ENCODE measurements around the gene B4GALNT1. TPM values are rescaled to one million over a fixed set of nuclear protein-coding genes. Genes with fewer than 3 reads are reported as not detected.
A peak's percentile ranks its signal among the peaks of the same experiment; 100 is the strongest.

B4GALNT1 gene
- total and polyA plus RNA-seq, 2 of the 13 experiments (the other 11 are each of a cell fraction or from before 2014, with no cell fraction given), result 4.5 to 5.4 TPM

DNA sequence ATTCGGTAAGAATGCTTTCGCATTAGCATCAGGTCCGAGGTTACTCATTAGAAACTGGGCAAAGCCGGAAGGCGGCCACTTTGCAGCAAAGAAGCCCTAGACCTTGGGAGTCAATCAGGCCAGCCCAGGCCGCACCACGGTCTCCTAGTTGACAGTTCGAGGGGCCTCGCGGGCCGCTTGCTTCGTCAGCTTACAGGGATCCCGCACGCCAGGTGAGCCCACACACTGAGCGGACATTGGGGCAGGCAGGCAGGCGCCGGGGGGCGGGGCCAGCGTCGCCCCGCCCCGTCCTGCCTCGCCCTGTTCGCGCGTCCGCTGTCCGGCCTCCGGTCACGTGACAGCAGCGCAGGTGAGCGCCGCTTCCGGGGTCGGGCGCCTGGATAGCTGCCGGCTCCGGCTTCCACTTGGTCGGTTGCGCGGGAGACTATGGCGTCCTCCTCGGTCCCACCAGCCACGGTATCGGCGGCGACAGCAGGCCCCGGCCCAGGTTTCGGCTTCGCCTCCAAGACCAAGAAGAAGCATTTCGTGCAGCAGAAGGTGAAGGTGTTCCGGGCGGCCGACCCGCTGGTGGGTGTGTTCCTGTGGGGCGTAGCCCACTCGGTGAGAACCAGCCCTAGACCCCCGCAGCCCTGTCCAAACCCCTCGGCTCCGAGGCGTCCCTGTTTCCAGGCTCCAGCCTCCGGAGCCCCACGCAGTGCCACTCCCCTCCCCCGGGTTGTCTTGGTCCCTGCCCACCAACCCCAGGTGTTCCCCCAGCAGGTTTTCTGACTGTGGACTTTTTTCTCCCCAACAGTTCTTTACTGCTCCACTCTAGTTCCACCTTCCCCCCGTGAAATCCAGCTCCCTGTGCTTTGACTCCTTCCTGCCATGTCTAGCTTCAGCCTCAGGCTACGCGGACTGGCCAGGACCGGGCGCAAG, 41.9 kb downstream of the B4GALNT1 start, which contains the start of gene PIP4K2C (continued):
- TF ChIP-seq, protein P1, sequence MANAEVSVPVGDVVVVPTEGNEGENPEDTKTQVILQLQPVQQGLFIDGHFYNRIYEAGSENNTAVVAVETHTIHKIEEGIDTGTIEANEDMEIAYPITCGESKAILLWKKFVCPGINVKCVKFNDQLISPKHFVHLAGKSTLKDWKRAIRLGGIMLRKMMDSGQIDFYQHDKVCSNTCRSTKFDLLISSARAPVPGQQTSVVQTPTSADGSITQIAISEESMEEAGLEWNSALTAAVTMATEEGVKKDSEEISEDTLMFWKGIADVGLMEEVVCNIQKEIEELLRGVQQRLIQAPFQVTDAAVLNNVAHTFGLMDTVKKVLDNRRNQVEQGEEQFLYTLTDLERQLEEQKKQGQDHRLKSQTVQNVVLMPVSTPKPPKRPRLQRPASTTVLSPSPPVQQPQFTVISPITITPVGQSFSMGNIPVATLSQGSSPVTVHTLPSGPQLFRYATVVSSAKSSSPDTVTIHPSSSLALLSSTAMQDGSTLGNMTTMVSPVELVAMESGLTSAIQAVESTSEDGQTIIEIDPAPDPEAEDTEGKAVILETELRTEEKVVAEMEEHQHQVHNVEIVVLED (CRISPR knock-in tag; IDR thresholded peaks at IDR 0.05; ENCODE audit: borderline replicate concordance), result peak; percentile 77; the same call in 1 of the 2 replicates
- TF ChIP-seq AGO2 (optimal IDR thresholded peaks at IDR 0.05; ENCODE audit: low read depth, low read length), result no peak
- TF ChIP-seq HIVEP1 (CRISPR knock-in tag; IDR thresholded peaks at IDR 0.05), result peak; percentile 40; the same call in 1 of the 2 replicates
- no peak for TF ChIP-seq BRD4 (CRISPR knock-in tag; IDR thresholded peaks at IDR 0.05)
- TF ChIP-seq ZNF816 (CRISPR knock-in tag; IDR thresholded peaks at IDR 0.05; ENCODE audit: borderline replicate concordance), result no peak; the same call in 1 of the 2 replicates
- TF ChIP-seq HNRNPL (IDR thresholded peaks at IDR 0.05; ENCODE audit: low read depth, low read length), result no peak
- TF ChIP-seq, protein P2, sequence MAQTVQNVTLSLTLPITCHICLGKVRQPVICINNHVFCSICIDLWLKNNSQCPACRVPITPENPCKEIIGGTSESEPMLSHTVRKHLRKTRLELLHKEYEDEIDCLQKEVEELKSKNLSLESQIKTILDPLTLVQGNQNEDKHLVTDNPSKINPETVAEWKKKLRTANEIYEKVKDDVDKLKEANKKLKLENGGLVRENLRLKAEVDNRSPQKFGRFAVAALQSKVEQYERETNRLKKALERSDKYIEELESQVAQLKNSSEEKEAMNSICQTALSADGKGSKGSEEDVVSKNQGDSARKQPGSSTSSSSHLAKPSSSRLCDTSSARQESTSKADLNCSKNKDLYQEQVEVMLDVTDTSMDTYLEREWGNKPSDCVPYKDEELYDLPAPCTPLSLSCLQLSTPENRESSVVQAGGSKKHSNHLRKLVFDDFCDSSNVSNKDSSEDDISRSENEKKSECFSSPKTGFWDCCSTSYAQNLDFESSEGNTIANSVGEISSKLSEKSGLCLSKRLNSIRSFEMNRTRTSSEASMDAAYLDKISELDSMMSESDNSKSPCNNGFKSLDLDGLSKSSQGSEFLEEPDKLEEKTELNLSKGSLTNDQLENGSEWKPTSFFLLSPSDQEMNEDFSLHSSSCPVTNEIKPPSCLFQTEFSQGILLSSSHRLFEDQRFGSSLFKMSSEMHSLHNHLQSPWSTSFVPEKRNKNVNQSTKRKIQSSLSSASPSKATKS (CRISPR knock-in tag; IDR thresholded peaks at IDR 0.05), result no peak
- TF ChIP-seq POLR2G (IDR thresholded peaks at IDR 0.05; ENCODE audit: low read depth, low read length), result peak; percentile 78
- TF ChIP-seq SOX13 (IDR thresholded peaks at IDR 0.05), result no peak
- no peak for TF ChIP-seq SOX13 (CRISPR knock-in tag; conservative IDR thresholded peaks at IDR 0.05 in 1 of 2, IDR thresholded peaks at IDR 0.05 in 1 of 2)
- TF ChIP-seq, protein P3, sequence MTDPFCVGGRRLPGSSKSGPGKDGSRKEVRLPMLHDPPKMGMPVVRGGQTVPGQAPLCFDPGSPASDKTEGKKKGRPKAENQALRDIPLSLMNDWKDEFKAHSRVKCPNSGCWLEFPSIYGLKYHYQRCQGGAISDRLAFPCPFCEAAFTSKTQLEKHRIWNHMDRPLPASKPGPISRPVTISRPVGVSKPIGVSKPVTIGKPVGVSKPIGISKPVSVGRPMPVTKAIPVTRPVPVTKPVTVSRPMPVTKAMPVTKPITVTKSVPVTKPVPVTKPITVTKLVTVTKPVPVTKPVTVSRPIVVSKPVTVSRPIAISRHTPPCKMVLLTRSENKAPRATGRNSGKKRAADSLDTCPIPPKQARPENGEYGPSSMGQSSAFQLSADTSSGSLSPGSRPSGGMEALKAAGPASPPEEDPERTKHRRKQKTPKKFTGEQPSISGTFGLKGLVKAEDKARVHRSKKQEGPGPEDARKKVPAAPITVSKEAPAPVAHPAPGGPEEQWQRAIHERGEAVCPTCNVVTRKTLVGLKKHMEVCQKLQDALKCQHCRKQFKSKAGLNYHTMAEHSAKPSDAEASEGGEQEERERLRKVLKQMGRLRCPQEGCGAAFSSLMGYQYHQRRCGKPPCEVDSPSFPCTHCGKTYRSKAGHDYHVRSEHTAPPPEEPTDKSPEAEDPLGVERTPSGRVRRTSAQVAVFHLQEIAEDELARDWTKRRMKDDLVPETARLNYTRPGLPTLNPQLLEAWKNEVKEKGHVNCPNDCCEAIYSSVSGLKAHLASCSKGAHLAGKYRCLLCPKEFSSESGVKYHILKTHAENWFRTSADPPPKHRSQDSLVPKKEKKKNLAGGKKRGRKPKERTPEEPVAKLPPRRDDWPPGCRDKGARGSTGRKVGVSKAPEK (CRISPR knock-in tag; IDR thresholded peaks at IDR 0.05; ENCODE audit: borderline replicate concordance), result no peak
- TF ChIP-seq TBX3 (IDR thresholded peaks at IDR 0.05; ENCODE audit: borderline replicate concordance), result no peak
- no peak for TF ChIP-seq FOXJ3 (CRISPR knock-in tag; IDR thresholded peaks at IDR 0.05; ENCODE audit: borderline replicate concordance)
- TF ChIP-seq CHD4 (IDR thresholded peaks at IDR 0.05; ENCODE audit: borderline replicate concordance, low read length), result no peak
- TF ChIP-seq CBX5 (CRISPR knock-in tag; IDR thresholded peaks at IDR 0.05; ENCODE audit: borderline replicate concordance), result no peak
- peak; percentile 69 for TF ChIP-seq SPEN (CRISPR knock-in tag; IDR thresholded peaks at IDR 0.05; ENCODE audit: low read depth)
- no peak for TF ChIP-seq ZSCAN21 (CRISPR knock-in tag; IDR thresholded peaks at IDR 0.05; ENCODE audit: borderline replicate concordance)
- no peak for TF ChIP-seq SNRNP70 (IDR thresholded peaks at IDR 0.05; ENCODE audit: low read depth, low read length)
